PFSK-1 (cell line): ENCODE results near the gene LSM14A.

ENCODE experiments used
- FOXP2 ChIP-seq: optimal IDR thresholded peaks from 2 replicates; pipeline ENCODE3; 2011; ENCODE audit warnings: borderline replicate concordance, control low read depth, inconsistent platforms; ENCODE audit not compliant: insufficient read depth; ENCODE audit errors: extremely low read length, extremely low read depth
- POLR2AphosphoS5 ChIP-seq: IDR thresholded peaks from 2 replicates; pipeline ENCODE4 v1.6.1; 2012; ENCODE audit warnings: low read depth, mild to moderate bottlenecking, control low read depth, low read length, moderate library complexity
- REST ChIP-seq, 2 experiments: IDR thresholded peaks; 2 replicates each; pipeline versions ENCODE4 v1.6.1 to v1.8.0; 2011 to 2012; ENCODE audit warnings: low read depth in 2 of 2, low read length in 2 of 2, control low read depth in 1 of 2, inconsistent platforms in 1 of 2, mild to moderate bottlenecking in 1 of 2, moderate library complexity in 1 of 2; ENCODE audit not compliant: insufficient read depth in 1 of 2
- SIN3A ChIP-seq: IDR thresholded peaks from 2 replicates; pipeline ENCODE4 v1.6.1; 2012; ENCODE audit warnings: mild to moderate bottlenecking, low read length, moderate library complexity, borderline replicate concordance; ENCODE audit not compliant: insufficient read depth
- TAF1 ChIP-seq: IDR thresholded peaks from 2 replicates; pipeline ENCODE4 v1.6.1; 2012; ENCODE audit warnings: low read length, control low read depth, borderline replicate concordance; ENCODE audit not compliant: insufficient read depth

LSM14A gene

DNA sequence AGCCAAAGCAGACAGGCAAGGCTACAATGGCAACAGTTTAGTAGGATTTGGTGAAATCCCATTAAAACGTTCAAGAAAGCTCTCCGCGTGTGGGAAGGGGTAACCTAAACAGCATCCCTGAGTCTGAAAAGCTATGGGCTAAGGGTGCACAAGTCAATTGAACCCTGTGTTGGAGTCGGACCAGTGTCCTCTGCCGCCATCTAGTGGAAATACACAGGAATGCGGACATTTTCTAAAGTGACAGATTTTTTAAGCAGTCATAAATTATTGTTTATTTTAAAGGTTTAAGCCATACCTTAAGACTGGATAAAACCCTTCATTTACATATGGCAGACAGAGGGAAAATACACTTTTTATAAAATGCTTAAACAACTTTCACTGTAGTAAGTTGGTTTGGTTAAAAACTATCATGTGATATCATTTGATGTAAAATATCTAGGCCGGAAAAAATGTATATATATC is 26.5 kb upstream of the LSM14A start:
- TF ChIP-seq TAF1 (no peak), FOXP2 (no peak), POLR2AphosphoS5 (no peak), REST (IDR thresholded peaks at IDR 0.05; ENCODE audit: insufficient read depth in 1 of 2, low read depth in 2 of 2, low read length in 2 of 2) (no peak), SIN3A (no peak)

DNA sequence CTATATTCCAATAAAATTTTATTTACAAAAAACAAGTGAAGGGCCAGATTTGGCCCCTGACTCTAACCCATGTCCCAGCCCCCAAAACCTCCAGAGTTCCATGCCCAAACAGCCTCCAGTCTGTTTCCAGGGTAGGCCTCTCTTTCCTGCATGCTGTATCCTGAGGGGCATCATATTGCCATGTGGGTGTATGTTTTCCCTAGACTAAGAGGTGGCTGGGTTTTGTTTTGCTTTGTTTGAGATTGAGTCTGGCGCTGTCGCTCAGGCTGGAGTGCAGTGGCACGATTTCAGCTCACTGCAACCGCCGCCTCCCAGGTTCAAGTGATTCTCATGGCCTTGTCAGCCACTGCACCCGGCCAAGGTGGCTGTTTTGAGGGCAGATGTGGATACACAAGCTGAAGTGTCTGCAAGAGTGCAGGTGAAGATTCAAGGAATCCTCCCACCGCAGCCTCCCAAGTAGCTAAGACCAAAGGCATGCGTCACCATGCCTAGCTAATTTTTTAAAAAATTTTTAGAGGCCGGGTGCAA is 23.6 kb upstream of the LSM14A start:
- no peak for TF ChIP-seq FOXP2
- TF ChIP-seq POLR2AphosphoS5: no peak
- no peak for TF ChIP-seq SIN3A

DNA sequence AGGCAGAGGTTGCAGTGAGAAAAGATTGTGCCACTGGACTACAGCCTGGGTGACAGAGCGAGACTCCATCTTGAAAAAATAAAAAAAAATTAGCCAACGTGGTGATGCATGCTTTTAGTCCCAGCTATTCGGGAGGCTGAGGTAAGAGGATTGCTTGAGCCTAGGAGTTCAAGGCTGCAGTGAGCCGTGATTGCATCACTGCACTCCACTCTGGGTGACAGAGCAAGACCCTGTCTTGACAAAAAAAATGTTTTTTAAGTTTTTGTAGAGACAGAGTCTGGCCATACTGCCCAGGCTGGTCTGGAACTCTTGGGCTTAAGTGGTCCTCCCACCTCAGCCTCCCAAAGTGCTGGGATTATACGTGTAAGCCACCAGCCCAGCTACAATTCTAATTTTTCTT is 22.4 kb upstream of the LSM14A start:
- TF ChIP-seq SIN3A (no peak), REST (IDR thresholded peaks at IDR 0.05; ENCODE audit: insufficient read depth in 1 of 2, low read depth in 2 of 2, low read length in 2 of 2) (no peak), TAF1 (no peak), POLR2AphosphoS5 (no peak), FOXP2 (no peak)

GRCh38 chr19:34150558-34150957 is 21.7 kb upstream of the LSM14A start:
- TF ChIP-seq REST (IDR thresholded peaks at IDR 0.05; ENCODE audit: insufficient read depth in 1 of 2, low read depth in 2 of 2, low read length in 2 of 2): no peak
- no peak for TF ChIP-seq FOXP2
- no peak for TF ChIP-seq TAF1

GRCh38 chr19:34151439-34151838 is 20.9 kb upstream of the LSM14A start:
- TF ChIP-seq REST (IDR thresholded peaks at IDR 0.05; ENCODE audit: insufficient read depth in 1 of 2, low read depth in 2 of 2, low read length in 2 of 2) (no peak), SIN3A (no peak), TAF1 (no peak), POLR2AphosphoS5 (no peak), FOXP2 (no peak)
